ENCODE results near the gene CTSL.
"Not testable (repeated sequence)": the region's sequence is repeated elsewhere in the genome, so short reads cannot be mapped to it uniquely, and the experiment has no call there.

The CTSL gene

GRCh38 chr9:87722393-87723088 is 3.4 kb upstream of the CTSL start:
- DNase-seq (ENCODE audit: low spot score): no peak

GRCh38 chr9:87725356-87725899 is 491 bp upstream of the CTSL start:
- peak; percentile 25 for DNase-seq (ENCODE audit: low spot score)

- DNase-seq (ENCODE audit: low spot score): no peak
Observed at GRCh38 chr9:87729246-87729645, 3.3 kb downstream of the CTSL start.

GRCh38 chr9:87731321-87731720 is 5.4 kb downstream of the CTSL start:
- no peak for DNase-seq (ENCODE audit: low spot score)

- DNase-seq (ENCODE audit: low spot score): no peak
Observed at GRCh38 chr9:87732344-87732743, 6.4 kb downstream of the CTSL start.

GRCh38 chr9:87732756-87733155 is 6.8 kb downstream of the CTSL start:
- DNase-seq (ENCODE audit: low spot score): no peak

GRCh38 chr9:87733273-87734052 is 7.5 kb downstream of the CTSL start:
- DNase-seq (ENCODE audit: low spot score): no peak

GRCh38 chr9:87734106-87734505 is 8.2 kb downstream of the CTSL start:
- no peak for DNase-seq (ENCODE audit: low spot score)

- no peak for DNase-seq (ENCODE audit: low spot score)
Observed at GRCh38 chr9:87739546-87739945, 13.6 kb downstream of the CTSL start.

GRCh38 chr9:87740209-87740608 is 14.3 kb downstream of the CTSL start:
- DNase-seq (ENCODE audit: low spot score): no peak

- DNase-seq (ENCODE audit: low spot score): no peak
Observed at GRCh38 chr9:87741326-87741725, 15.4 kb downstream of the CTSL start.

- DNase-seq (ENCODE audit: low spot score): no peak
Observed at GRCh38 chr9:87741891-87742290, 16.0 kb downstream of the CTSL start.

GRCh38 chr9:87742813-87743428 is 17.0 kb downstream of the CTSL start:
- DNase-seq (ENCODE audit: low spot score): no peak

GRCh38 chr9:87744247-87744646 is 18.3 kb downstream of the CTSL start:
- DNase-seq (ENCODE audit: low spot score): not testable (repeated sequence)

GRCh38 chr9:87746186-87746585 is 20.3 kb downstream of the CTSL start:
- DNase-seq (ENCODE audit: low spot score): no peak

GRCh38 chr9:87748881-87749280 is 23.0 kb downstream of the CTSL start:
- no peak for DNase-seq (ENCODE audit: low spot score)

- DNase-seq (ENCODE audit: low spot score): no peak
Observed at GRCh38 chr9:87749335-87750035, 23.6 kb downstream of the CTSL start.

- DNase-seq (ENCODE audit: low spot score): no peak
Observed at GRCh38 chr9:87750726-87751125, 24.8 kb downstream of the CTSL start.

GRCh38 chr9:87751423-87751822 is 25.5 kb downstream of the CTSL start:
- DNase-seq (ENCODE audit: low spot score): no peak

- DNase-seq (ENCODE audit: low spot score): no peak
Observed at GRCh38 chr9:87751868-87752267, 25.9 kb downstream of the CTSL start.

GRCh38 chr9:87753313-87753712 is 27.4 kb downstream of the CTSL start:
- no peak for DNase-seq (ENCODE audit: low spot score)

- not testable (repeated sequence) for DNase-seq (ENCODE audit: low spot score)
Observed at GRCh38 chr9:87758330-87758729, 32.4 kb downstream of the CTSL start.
